SK-N-SH (cell line): ENCODE measurements around the gene SH3RF1.

Source experiments
- CTCF ChIP-seq: fragments of 200-600 bp; sonication (generic); IDR thresholded peaks from 2 replicates; pipeline ENCODE4 v1.6.1; 2017; ENCODE audit warnings: antibody characterized with exemption, mild to moderate bottlenecking, moderate library complexity
- EP300 ChIP-seq, 2 experiments: IDR thresholded peaks; 2 replicates each; pipeline versions ENCODE4 v1.4.0 to v1.6.1; 2012; ENCODE audit warnings: borderline replicate concordance in 1 of 2, low read depth in 1 of 2, low read length in 1 of 2
- EZH2phosphoT487 ChIP-seq: fragments of 200-600 bp; sonication (generic); IDR thresholded peaks from 2 replicates; pipeline ENCODE4 v1.6.1; 2017; ENCODE audit warnings: low read depth, mixed run types, mild to moderate bottlenecking, antibody characterized with exemption, moderate library complexity, borderline replicate concordance
- RCOR1 ChIP-seq: fragments of 150-350 bp; IDR thresholded peaks from 2 replicates; pipeline ENCODE4 v1.6.1; 2017; ENCODE audit warnings: antibody characterized with exemption, low read length
- REST ChIP-seq: IDR thresholded peaks from 2 replicates; pipeline ENCODE4 v1.6.1; 2012; ENCODE audit warnings: mild to moderate bottlenecking, low read depth, low read length, moderate library complexity

GRCh38 chr4:169124661-169125060 is 146.1 kb downstream of the SH3RF1 start:
- no peak for TF ChIP-seq CTCF
- TF ChIP-seq EZH2phosphoT487, result no peak
- peak in 1 of 2 experiments; percentile 41; a peak in 1 of 4 replicates for TF ChIP-seq EP300 (IDR thresholded peaks at IDR 0.05; ENCODE audit: borderline replicate concordance in 1 of 2, low read depth in 1 of 2, low read length in 1 of 2)
- no peak for TF ChIP-seq REST
- TF ChIP-seq RCOR1, result no peak
